ENCODE results near the gene PVALB. TPM values are rescaled to one million over a fixed set of nuclear protein-coding genes. Genes with fewer than 3 reads are reported as not detected.

The PVALB gene
- total RNA-seq, 1 donor from 2014 or later: not detected

GRCh38 chr22:36850056-36850455, 33.2 kb upstream of the PVALB start:
- FAIRE-seq (no peak), DNase-seq (ENCODE audit: low spot score in 2 of 2) (no peak)

- FAIRE-seq (no peak), DNase-seq (ENCODE audit: low spot score in 2 of 2) (no peak)
Observed at GRCh38 chr22:36846949-36847348, 30.1 kb upstream of the PVALB start.

GRCh38 chr22:36846271-36846670, 29.4 kb upstream of the PVALB start:
- no peak for FAIRE-seq
- no peak for DNase-seq (ENCODE audit: low spot score in 2 of 2)

GRCh38 chr22:36840106-36840505, 23.3 kb upstream of the PVALB start:
- FAIRE-seq (no peak), DNase-seq (ENCODE audit: low spot score in 2 of 2) (no peak)

GRCh38 chr22:36839356-36840073, 22.7 kb upstream of the PVALB start:
- FAIRE-seq (no peak), DNase-seq (ENCODE audit: low spot score in 2 of 2) (no peak)

GRCh38 chr22:36838119-36839030, 21.5 kb upstream of the PVALB start:
- FAIRE-seq (no peak), DNase-seq (ENCODE audit: low spot score in 2 of 2) (no peak)

- FAIRE-seq (no peak), DNase-seq (ENCODE audit: low spot score in 2 of 2) (no peak)
Observed at GRCh38 chr22:36835903-36836302, 19.1 kb upstream of the PVALB start.

GRCh38 chr22:36833073-36833472, 16.2 kb upstream of the PVALB start:
- FAIRE-seq (no peak), DNase-seq (ENCODE audit: low spot score in 2 of 2) (no peak)

GRCh38 chr22:36831717-36832116, 14.9 kb upstream of the PVALB start:
- no peak for DNase-seq (ENCODE audit: low spot score in 2 of 2)
- FAIRE-seq: no peak

GRCh38 chr22:36831206-36831605, 14.4 kb upstream of the PVALB start:
- DNase-seq (ENCODE audit: low spot score in 2 of 2) (no peak), FAIRE-seq (no peak)

GRCh38 chr22:36830601-36831000, 13.8 kb upstream of the PVALB start:
- no peak for FAIRE-seq
- no peak for DNase-seq (ENCODE audit: low spot score in 2 of 2)

- FAIRE-seq (no peak), DNase-seq (ENCODE audit: low spot score in 2 of 2) (no peak)
Observed at GRCh38 chr22:36829370-36830002, 12.7 kb upstream of the PVALB start.

GRCh38 chr22:36828815-36829214, 12.0 kb upstream of the PVALB start:
- FAIRE-seq: no peak
- no peak for DNase-seq (ENCODE audit: low spot score in 2 of 2)

GRCh38 chr22:36826262-36826661, 9.4 kb upstream of the PVALB start:
- DNase-seq (ENCODE audit: low spot score in 2 of 2) (no peak), FAIRE-seq (no peak)

- DNase-seq (ENCODE audit: low spot score in 2 of 2): no peak
- FAIRE-seq: no peak
Observed at GRCh38 chr22:36824655-36825054, 7.8 kb upstream of the PVALB start.

GRCh38 chr22:36823186-36823839, 6.5 kb upstream of the PVALB start:
- DNase-seq (ENCODE audit: low spot score in 2 of 2) (no peak), FAIRE-seq (no peak)

GRCh38 chr22:36822581-36822980, 5.7 kb upstream of the PVALB start:
- no peak for FAIRE-seq

GRCh38 chr22:36819112-36819511, 2.3 kb upstream of the PVALB start:
- FAIRE-seq (no peak), DNase-seq (ENCODE audit: low spot score in 2 of 2) (no peak)

More at GRCh38 chr22:36822581-36822980, 5.7 kb upstream of the PVALB start:
- no peak for DNase-seq (ENCODE audit: low spot score in 2 of 2)

- no peak for FAIRE-seq
- DNase-seq (ENCODE audit: low spot score in 2 of 2): no peak
Observed at GRCh38 chr22:36818010-36818642, 1.3 kb upstream of the PVALB start.

- DNase-seq (ENCODE audit: low spot score in 2 of 2): no peak
- FAIRE-seq: no peak
Observed at GRCh38 chr22:36817525-36817848, 652 bp upstream of the PVALB start.

- no peak for FAIRE-seq
Observed at GRCh38 chr22:36816339-36816635, 548 bp downstream of the PVALB start.

More at GRCh38 chr22:36816339-36816635, 548 bp downstream of the PVALB start:
- no peak for DNase-seq (ENCODE audit: low spot score in 2 of 2)
